Erythroblast (primary cell): Measurements from ENCODE around the gene SHANK1.

Experiments
- GATA1 ChIP-seq: IDR thresholded peaks from 2 replicates; pipeline ENCODE4 v1.6.1; 2011; ENCODE audit warnings: low read depth, mild to moderate bottlenecking, control low read depth, low read length, moderate library complexity
- POLR2A ChIP-seq: IDR thresholded peaks from 2 replicates; pipeline ENCODE4 v1.6.1; 2011; ENCODE audit warnings: mild to moderate bottlenecking, low read length

- no peak for TF ChIP-seq POLR2A
- no peak for TF ChIP-seq GATA1
Measured at GRCh38 chr19:50677636-50678035, 42.0 kb downstream of the SHANK1 start.
